Omental fat pad (tissue), 4 donors: ENCODE data around the gene SPRING1. TPM values are rescaled to one million over a fixed set of nuclear protein-coding genes. Genes with fewer than 3 reads are reported as not detected.

ENCODE experiments used
- ATAC-seq: fragments of 150-250 bp; one replicate; pipeline ENCODE4 v1.9.1; 2016; ENCODE audit warnings: mild to moderate bottlenecking, moderate library complexity; ENCODE audit not compliant: low FRiP score
- DNase-seq: peaks from one replicate; pipeline ENCODE4 v3.0.0-alpha.2; 2019; ENCODE audit warnings: low spot score
- CTCF ChIP-seq, 3 donors: fragments of 450-650 bp; IDR thresholded peaks; one replicate each; pipeline ENCODE4 v1.5.1; 2016 to 2017; ENCODE audit warnings: antibody characterized with exemption in 3 of 3, mild to moderate bottlenecking in 3 of 3, moderate library complexity in 2 of 3
- total RNA-seq, 4 donors: library from RNA; depleted of rRNA; stranded (reverse); fragments of >200 nt; gene quantifications; one replicate each; pipeline ENCODE4 v1.1.0, GENCODE V29; 2016

SPRING1 gene
- total RNA-seq, 4 donors from 2014 or later = 15.3 to 30.7 (median 22.0) TPM

- no peak for ATAC-seq
- no peak for TF ChIP-seq CTCF (IDR thresholded peaks at IDR 0.05)
Observed at GRCh38 chr12:116698116-116698515, 39.8 kb downstream of the SPRING1 start.

GRCh38 chr12:116697716-116698115 is 40.2 kb downstream of the SPRING1 start:
- TF ChIP-seq CTCF (IDR thresholded peaks at IDR 0.05) = no peak
- no peak for ATAC-seq
- DNase-seq = no peak

More at GRCh38 chr12:116698116-116698515, 39.8 kb downstream of the SPRING1 start:
- DNase-seq = no peak

- ATAC-seq = no peak
- TF ChIP-seq CTCF (IDR thresholded peaks at IDR 0.05) = no peak
- DNase-seq = no peak
Observed at GRCh38 chr12:116697305-116697704, 40.6 kb downstream of the SPRING1 start.

GRCh38 chr12:116695464-116695725 is 42.5 kb downstream of the SPRING1 start:
- DNase-seq = no peak
- no peak for TF ChIP-seq CTCF (IDR thresholded peaks at IDR 0.05)
- ATAC-seq = no peak

- ATAC-seq (no peak), DNase-seq (no peak)
- TF ChIP-seq CTCF (IDR thresholded peaks at IDR 0.05) = no peak
Observed at GRCh38 chr12:116694653-116695463, 43.0 kb downstream of the SPRING1 start.

GRCh38 chr12:116693286-116694227 is 44.3 kb downstream of the SPRING1 start:
- no peak for TF ChIP-seq CTCF (IDR thresholded peaks at IDR 0.05)
- ATAC-seq = no peak
- DNase-seq = no peak
